ENCODE measurements around the gene OTUD5.

DNA sequence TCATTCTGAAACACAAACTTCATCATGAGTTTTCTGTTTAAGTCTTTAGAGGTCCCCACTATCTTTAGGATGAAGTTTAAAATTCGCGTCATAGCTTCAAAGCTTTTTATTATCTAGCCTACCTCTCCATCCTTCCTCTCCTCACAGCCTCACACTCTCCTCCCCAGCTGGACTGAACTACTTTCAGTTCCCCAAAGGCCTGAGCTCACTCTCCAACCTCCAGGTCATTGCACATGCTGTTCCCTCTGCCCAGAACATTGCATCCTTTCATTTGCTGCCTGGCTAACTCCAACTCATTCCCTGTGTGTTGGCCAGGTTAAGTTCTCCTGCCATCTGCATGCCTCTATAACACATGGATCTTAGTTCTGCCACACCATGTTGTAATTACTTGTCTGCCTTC is 2.9 kb upstream of the OTUD5 start:
- TF ChIP-seq, protein P1, sequence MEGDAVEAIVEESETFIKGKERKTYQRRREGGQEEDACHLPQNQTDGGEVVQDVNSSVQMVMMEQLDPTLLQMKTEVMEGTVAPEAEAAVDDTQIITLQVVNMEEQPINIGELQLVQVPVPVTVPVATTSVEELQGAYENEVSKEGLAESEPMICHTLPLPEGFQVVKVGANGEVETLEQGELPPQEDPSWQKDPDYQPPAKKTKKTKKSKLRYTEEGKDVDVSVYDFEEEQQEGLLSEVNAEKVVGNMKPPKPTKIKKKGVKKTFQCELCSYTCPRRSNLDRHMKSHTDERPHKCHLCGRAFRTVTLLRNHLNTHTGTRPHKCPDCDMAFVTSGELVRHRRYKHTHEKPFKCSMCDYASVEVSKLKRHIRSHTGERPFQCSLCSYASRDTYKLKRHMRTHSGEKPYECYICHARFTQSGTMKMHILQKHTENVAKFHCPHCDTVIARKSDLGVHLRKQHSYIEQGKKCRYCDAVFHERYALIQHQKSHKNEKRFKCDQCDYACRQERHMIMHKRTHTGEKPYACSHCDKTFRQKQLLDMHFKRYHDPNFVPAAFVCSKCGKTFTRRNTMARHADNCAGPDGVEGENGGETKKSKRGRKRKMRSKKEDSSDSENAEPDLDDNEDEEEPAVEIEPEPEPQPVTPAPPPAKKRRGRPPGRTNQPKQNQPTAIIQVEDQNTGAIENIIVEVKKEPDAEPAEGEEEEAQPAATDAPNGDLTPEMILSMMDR (IDR thresholded peaks at IDR 0.05): no peak
- TF ChIP-seq EP300 (IDR thresholded peaks at IDR 0.05; ENCODE audit: low read depth): no peak
- TF ChIP-seq POLR2A (IDR thresholded peaks at IDR 0.05): no peak
- no peak for TF ChIP-seq POLR2AphosphoS5 (IDR thresholded peaks at IDR 0.05)
